HEK293 (cell line): ENCODE data around the gene DZIP1.
A peak's percentile ranks its signal among the peaks of the same experiment; 100 is the strongest.

Experiments used
- HOXA7 ChIP-seq: sonication (generic); formaldehyde crosslinking; IDR thresholded peaks from 2 replicates; pipeline ENCODE4 v1.8.1; 2022; ENCODE audit warnings: missing genetic modification reagents, borderline replicate concordance
- IKZF3 ChIP-seq: fragments of 450-650 bp; IDR thresholded peaks from 2 replicates; pipeline ENCODE4 v1.5.0; 2018; ENCODE audit warnings: missing biosample characterization, mild to moderate bottlenecking, missing genetic modification characterization, moderate library complexity
- KLF7 ChIP-seq: fragments of 450-650 bp; formaldehyde crosslinking; IDR thresholded peaks from 2 replicates; pipeline ENCODE4 v1.5.1; 2016; ENCODE audit warnings: missing biosample characterization, missing genetic modification characterization, borderline replicate concordance
- KLF9 ChIP-seq: fragments of 450-650 bp; formaldehyde crosslinking; IDR thresholded peaks from 2 replicates; pipeline ENCODE4 v1.5.1; 2016; ENCODE audit warnings: missing biosample characterization, missing genetic modification characterization, low read depth
- MYNN ChIP-seq: fragments of 450-650 bp; formaldehyde crosslinking; IDR thresholded peaks from 2 replicates; pipeline ENCODE4 v1.5.1; 2016; ENCODE audit warnings: missing biosample characterization, missing genetic modification characterization, borderline replicate concordance
- SALL2 ChIP-seq: fragments of 450-650 bp; formaldehyde crosslinking; IDR thresholded peaks from 2 replicates; pipeline ENCODE4 v1.5.0; 2017; ENCODE audit warnings: missing biosample characterization, mild to moderate bottlenecking, missing genetic modification characterization, borderline replicate concordance
- TCF7L2 ChIP-seq: IDR thresholded peaks from 2 replicates; pipeline ENCODE4 v1.6.1; 2011; ENCODE audit warnings: low read depth, mild to moderate bottlenecking, inconsistent platforms, low read length, moderate library complexity, borderline replicate concordance
- ZBTB1 ChIP-seq: fragments of 450-650 bp; formaldehyde crosslinking; IDR thresholded peaks from 2 replicates; pipeline ENCODE4 v1.5.1; 2016; ENCODE audit warnings: missing biosample characterization, missing genetic modification characterization
- ZBTB11 ChIP-seq: fragments of 450-650 bp; formaldehyde crosslinking; conservative IDR thresholded peaks from 2 replicates; pipeline ENCODE4 v1.5.1; 2016; ENCODE audit warnings: low read depth, missing biosample characterization, missing genetic modification characterization
- ZBTB21 ChIP-seq: fragments of 450-650 bp; formaldehyde crosslinking; IDR thresholded peaks from 2 replicates; pipeline ENCODE4 v1.5.1; 2017; ENCODE audit warnings: missing biosample characterization, missing genetic modification characterization
- ZBTB48 ChIP-seq: fragments of 450-650 bp; formaldehyde crosslinking; IDR thresholded peaks from 2 replicates; pipeline ENCODE4 v1.5.1; 2016; ENCODE audit warnings: missing biosample characterization, missing genetic modification characterization
- ZBTB49 ChIP-seq: fragments of 450-650 bp; formaldehyde crosslinking; IDR thresholded peaks from 2 replicates; pipeline ENCODE4 v1.5.1; 2016; ENCODE audit warnings: missing biosample characterization, missing genetic modification characterization, low read depth
- ZBTB8A ChIP-seq: fragments of 450-650 bp; formaldehyde crosslinking; IDR thresholded peaks from 2 replicates; pipeline ENCODE4 v1.5.1; 2016; ENCODE audit warnings: missing biosample characterization, missing genetic modification characterization
- ZNF138 ChIP-seq: fragments of 450-650 bp; formaldehyde crosslinking; IDR thresholded peaks from 2 replicates; pipeline ENCODE4 v1.5.1; 2016; ENCODE audit warnings: missing biosample characterization, missing genetic modification characterization, borderline replicate concordance
- ZNF140 ChIP-seq: fragments of 450-650 bp; formaldehyde crosslinking; IDR thresholded peaks from 2 replicates; pipeline ENCODE4 v1.5.1; 2016; ENCODE audit warnings: missing biosample characterization, missing genetic modification characterization
- ZNF214 ChIP-seq: fragments of 450-650 bp; formaldehyde crosslinking; IDR thresholded peaks from 2 replicates; pipeline ENCODE4 v1.5.1; 2017; ENCODE audit warnings: missing biosample characterization, mild to moderate bottlenecking, missing genetic modification characterization, borderline replicate concordance
- ZNF24 ChIP-seq: fragments of 450-650 bp; formaldehyde crosslinking; IDR thresholded peaks from 2 replicates; pipeline ENCODE4 v1.5.1; 2016; ENCODE audit warnings: missing biosample characterization, missing genetic modification characterization
- ZNF335 ChIP-seq: fragments of 450-650 bp; formaldehyde crosslinking; conservative IDR thresholded peaks from 2 replicates; pipeline ENCODE4 v1.5.1; 2016; ENCODE audit warnings: missing biosample characterization, missing genetic modification characterization
- ZNF341 ChIP-seq: fragments of 450-650 bp; formaldehyde crosslinking; IDR thresholded peaks from 2 replicates; pipeline ENCODE4; 2016; ENCODE audit warnings: low read depth, missing biosample characterization, missing genetic modification characterization
- ZNF391 ChIP-seq: fragments of 450-650 bp; formaldehyde crosslinking; IDR thresholded peaks from 2 replicates; pipeline ENCODE4 v1.5.1; 2016; ENCODE audit warnings: low read depth, missing biosample characterization, missing genetic modification characterization, borderline replicate concordance
- ZNF398 ChIP-seq: fragments of 450-650 bp; formaldehyde crosslinking; IDR thresholded peaks from 2 replicates; pipeline ENCODE4 v1.5.1; 2017; ENCODE audit warnings: missing biosample characterization, missing genetic modification characterization
- ZNF433 ChIP-seq: fragments of 450-650 bp; formaldehyde crosslinking; IDR thresholded peaks from 2 replicates; pipeline ENCODE4 v1.5.1; 2016; ENCODE audit warnings: missing biosample characterization, missing genetic modification characterization, low read depth
- ZNF501 ChIP-seq: fragments of 450-650 bp; formaldehyde crosslinking; IDR thresholded peaks from 2 replicates; pipeline ENCODE4 v1.5.1; 2016; ENCODE audit warnings: missing biosample characterization, missing genetic modification characterization
- ZNF510 ChIP-seq: fragments of 450-650 bp; formaldehyde crosslinking; IDR thresholded peaks from 2 replicates; pipeline ENCODE4 v1.5.1; 2018; ENCODE audit warnings: mild to moderate bottlenecking, missing genetic modification characterization, missing biosample characterization; ENCODE audit not compliant: insufficient replicate concordance
- ZNF544 ChIP-seq: fragments of 450-650 bp; formaldehyde crosslinking; IDR thresholded peaks from 2 replicates; pipeline ENCODE4 v1.5.0; 2017; ENCODE audit warnings: missing biosample characterization, missing genetic modification characterization
- ZNF549 ChIP-seq: fragments of 450-650 bp; IDR thresholded peaks from 2 replicates; pipeline ENCODE4 v1.5.1; 2018; ENCODE audit warnings: missing biosample characterization, missing genetic modification characterization, mild to moderate bottlenecking, inconsistent platforms, moderate library complexity
- ZNF560 ChIP-seq: fragments of 450-650 bp; formaldehyde crosslinking; IDR thresholded peaks from 2 replicates; pipeline ENCODE4 v1.5.1; 2017; ENCODE audit warnings: missing biosample characterization, missing genetic modification characterization, borderline replicate concordance
- ZNF621 ChIP-seq: fragments of 450-650 bp; formaldehyde crosslinking; IDR thresholded peaks from 2 replicates; pipeline ENCODE4 v1.5.1; 2017; ENCODE audit warnings: missing biosample characterization, missing genetic modification characterization
- ZNF639 ChIP-seq: fragments of 450-650 bp; formaldehyde crosslinking; IDR thresholded peaks from 2 replicates; pipeline ENCODE4 v1.5.1; 2016; ENCODE audit warnings: missing biosample characterization, missing genetic modification characterization
- ZNF777 ChIP-seq: fragments of 450-650 bp; formaldehyde crosslinking; IDR thresholded peaks from 2 replicates; pipeline ENCODE4 v1.5.1; 2017; ENCODE audit warnings: missing biosample characterization, missing genetic modification characterization, borderline replicate concordance

DZIP1 gene

GRCh38 chr13:95643936-95644598, 439 bp downstream of the DZIP1 start (continued):
- no peak for TF ChIP-seq ZBTB49 (tag by site-specific recombination)
- TF ChIP-seq IKZF3 (tag by site-specific recombination) = 0 out of 2 replicates have a peak, but pooled peaks have one; percentile 10
- no peak for TF ChIP-seq ZBTB1 (tag by site-specific recombination)
- no peak for TF ChIP-seq ZNF560 (tag by site-specific recombination)
- no peak for TF ChIP-seq ZNF510
- TF ChIP-seq ZNF777 (tag by site-specific recombination) = no peak
- no peak for TF ChIP-seq ZNF140 (tag by site-specific recombination)
- no peak for TF ChIP-seq ZNF621 (tag by site-specific recombination)
- TF ChIP-seq TCF7L2 = no peak
- peak; percentile 39; the same call in 1 of the 2 replicates for TF ChIP-seq KLF9 (tag by site-specific recombination)
- peak; percentile 59; the same call in 1 of the 2 replicates for TF ChIP-seq ZBTB11 (tag by site-specific recombination)
- TF ChIP-seq ZBTB21 (tag by site-specific recombination) = no peak
- no peak for TF ChIP-seq ZNF24 (tag by site-specific recombination)
- no peak for TF ChIP-seq KLF7 (tag by site-specific recombination)
- TF ChIP-seq ZNF549 (tag by site-specific recombination) = no peak
- TF ChIP-seq ZNF501 (tag by site-specific recombination) = 0 out of 2 replicates have a peak, but pooled peaks have one; percentile 54
- TF ChIP-seq ZBTB8A (tag by site-specific recombination) = peak; percentile 75
- TF ChIP-seq ZNF138 (tag by site-specific recombination) = no peak
- no peak for TF ChIP-seq HOXA7 (CRISPR knock-in tag)
- TF ChIP-seq ZNF639 (tag by site-specific recombination) = no peak
- no peak for TF ChIP-seq ZNF391
- TF ChIP-seq MYNN (tag by site-specific recombination) = no peak
- TF ChIP-seq ZBTB48 (tag by site-specific recombination) = no peak
- TF ChIP-seq ZNF433 (tag by site-specific recombination) = no peak
- TF ChIP-seq ZNF398 = no peak; the same call in 1 of the 2 replicates
- peak; percentile 54 for TF ChIP-seq ZNF341 (tag by site-specific recombination)
- no peak for TF ChIP-seq ZNF544 (tag by site-specific recombination)
- peak; percentile 65 for TF ChIP-seq ZNF335
- no peak for TF ChIP-seq ZNF214 (tag by site-specific recombination)
- no peak for TF ChIP-seq SALL2
